ENCODE results near the gene PARP2. TPM values are rescaled to one million over a fixed set of nuclear protein-coding genes. Genes with fewer than 3 reads are reported as not detected.

Gene PARP2
- total RNA-seq, 1 experiment from 2014 or later = 49.4 TPM

- Histone ChIP-seq H3K27me3 (replicated peaks; ENCODE audit: control insufficient read depth, insufficient read depth, low read length) (no peaks in the 10 kb centered on the region), H3K36me3 (ENCODE audit: control insufficient read depth, insufficient read depth, low read length) (no peaks in the 10 kb centered on the region), H3K9me3 (no peaks in the 10 kb centered on the region), H3K4me3 (ENCODE audit: low read depth, low read length) (peak overlapping the region; percentile 78), H3K4me1 (no peaks in the 10 kb centered on the region)
- Mint-ChIP-seq H3K27ac (ENCODE audit: unreplicated experiment) (peak overlapping the region; percentile 98), H3K27me3 (ENCODE audit: insufficient read depth, unreplicated experiment) (no peaks in the 10 kb centered on the region), H3K36me3 (ENCODE audit: insufficient read depth, unreplicated experiment) (peaks cover 34% of the 10 kb centered on the region), H3K4me1 (ENCODE audit: low read depth, unreplicated experiment) (peaks cover 11% of the 10 kb centered on the region), H3K9me3 (ENCODE audit: unreplicated experiment) (no peaks in the 10 kb centered on the region), H3K4me3 (ENCODE audit: unreplicated experiment) (peak overlapping the region; percentile 92)
- intact Hi-C loops (cut with micrococcal nuclease; ENCODE audit: unreplicated experiment) = loop anchor here (2.0 kb wide), 1 partner anchor 15 kb away; no protein-coding TSS in a partner anchor
- TF ChIP-seq, protein P1, sequence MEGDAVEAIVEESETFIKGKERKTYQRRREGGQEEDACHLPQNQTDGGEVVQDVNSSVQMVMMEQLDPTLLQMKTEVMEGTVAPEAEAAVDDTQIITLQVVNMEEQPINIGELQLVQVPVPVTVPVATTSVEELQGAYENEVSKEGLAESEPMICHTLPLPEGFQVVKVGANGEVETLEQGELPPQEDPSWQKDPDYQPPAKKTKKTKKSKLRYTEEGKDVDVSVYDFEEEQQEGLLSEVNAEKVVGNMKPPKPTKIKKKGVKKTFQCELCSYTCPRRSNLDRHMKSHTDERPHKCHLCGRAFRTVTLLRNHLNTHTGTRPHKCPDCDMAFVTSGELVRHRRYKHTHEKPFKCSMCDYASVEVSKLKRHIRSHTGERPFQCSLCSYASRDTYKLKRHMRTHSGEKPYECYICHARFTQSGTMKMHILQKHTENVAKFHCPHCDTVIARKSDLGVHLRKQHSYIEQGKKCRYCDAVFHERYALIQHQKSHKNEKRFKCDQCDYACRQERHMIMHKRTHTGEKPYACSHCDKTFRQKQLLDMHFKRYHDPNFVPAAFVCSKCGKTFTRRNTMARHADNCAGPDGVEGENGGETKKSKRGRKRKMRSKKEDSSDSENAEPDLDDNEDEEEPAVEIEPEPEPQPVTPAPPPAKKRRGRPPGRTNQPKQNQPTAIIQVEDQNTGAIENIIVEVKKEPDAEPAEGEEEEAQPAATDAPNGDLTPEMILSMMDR (IDR thresholded peaks at IDR 0.05; ENCODE audit: insufficient read depth in 1 of 2, low read depth in 1 of 2, low read length in 1 of 2, severe bottlenecking in 1 of 2, unreplicated experiment in 1 of 2) = no peak
- POLR2A ChIA-PET = interaction anchor here (1.5 to 3.0 kb wide), 5 partner anchors 9 to 120 kb away, joined by 5 to 60 read pairs (median 16); partner anchors contain the start of genes CCNB1IP1 and PIP4P1
- BruUV-seq (replicated peaks) = no TSS peak
- DNase-seq = no peak
- CTCF ChIA-PET = interaction anchor here (1.2 kb wide), 1 partner anchor 338 kb away, joined by 3 read pairs; no protein-coding TSS in a partner anchor
Observed at GRCh38 chr14:20341646-20342045, 1.8 kb upstream of the PARP2 start.

- TSS peak; percentile 84 for BruUV-seq (replicated peaks)
- Histone ChIP-seq H3K27me3 (replicated peaks; ENCODE audit: control insufficient read depth, insufficient read depth, low read length) (no peaks in the 10 kb centered on the region), H3K36me3 (ENCODE audit: control insufficient read depth, insufficient read depth, low read length) (no peaks in the 10 kb centered on the region), H3K4me1 (no peaks in the 10 kb centered on the region), H3K4me3 (ENCODE audit: low read depth, low read length) (peak overlapping the region; percentile 74), H3K9me3 (no peaks in the 10 kb centered on the region)
- ChIA-PET CTCF (interaction anchor here (1.1 to 2.0 kb wide), 5 partner anchors 16 to 270 kb away, joined by 4 to 10 read pairs (median 8); partner anchors contain the start of gene PIP4P1), POLR2A (interaction anchor here (0.6 to 3.0 kb wide), 12 partner anchors 11 to 1038 kb away, joined by 4 to 60 read pairs (median 14); partner anchors contain the start of genes APEX1, CCNB1IP1, OSGEP and PIP4P1)
- Mint-ChIP-seq H3K4me1 (ENCODE audit: low read depth, unreplicated experiment) (peaks cover 11% of the 10 kb centered on the region), H3K27ac (ENCODE audit: unreplicated experiment) (peak overlapping the region; percentile 98), H3K36me3 (ENCODE audit: insufficient read depth, unreplicated experiment) (peaks cover 54% of the 10 kb centered on the region), H3K4me3 (ENCODE audit: unreplicated experiment) (peak overlapping the region; percentile 92), H3K27me3 (ENCODE audit: insufficient read depth, unreplicated experiment) (no peaks in the 10 kb centered on the region), H3K9me3 (ENCODE audit: unreplicated experiment) (no peaks in the 10 kb centered on the region)
- intact Hi-C loops (cut with micrococcal nuclease; ENCODE audit: unreplicated experiment) = loop anchor here (1.0 to 2.0 kb wide), 7 partner anchors 11 to 339 kb away; partner anchors contain the start of genes APEX1 and CCNB1IP1
- peak in 1 of 2 experiments; percentile 4 for DNase-seq
- TF ChIP-seq, protein P1 (IDR thresholded peaks at IDR 0.05; ENCODE audit: insufficient read depth in 1 of 2, low read depth in 1 of 2, low read length in 1 of 2, severe bottlenecking in 1 of 2, unreplicated experiment in 1 of 2) = no peak
Observed at GRCh38 chr14:20343862-20344220, 406 bp downstream of the PARP2 start.

- ChIA-PET POLR2A (no interaction called here), CTCF (no interaction called here)
- Mint-ChIP-seq H3K27ac (ENCODE audit: unreplicated experiment) (no peak overlapping the region), H3K9me3 (ENCODE audit: unreplicated experiment) (no peaks in the 10 kb centered on the region), H3K4me3 (ENCODE audit: unreplicated experiment) (no peak overlapping the region), H3K36me3 (ENCODE audit: insufficient read depth, unreplicated experiment) (peaks cover 66% of the 10 kb centered on the region), H3K27me3 (ENCODE audit: insufficient read depth, unreplicated experiment) (no peaks in the 10 kb centered on the region), H3K4me1 (ENCODE audit: low read depth, unreplicated experiment) (peaks cover 11% of the 10 kb centered on the region)
- DNase-seq = no peak
- Histone ChIP-seq H3K4me1 (no peaks in the 10 kb centered on the region), H3K9me3 (no peaks in the 10 kb centered on the region), H3K36me3 (ENCODE audit: control insufficient read depth, insufficient read depth, low read length) (no peaks in the 10 kb centered on the region), H3K4me3 (ENCODE audit: low read depth, low read length) (no peak overlapping the region), H3K27me3 (replicated peaks; ENCODE audit: control insufficient read depth, insufficient read depth, low read length) (no peaks in the 10 kb centered on the region)
- TF ChIP-seq, protein P1 (IDR thresholded peaks at IDR 0.05; ENCODE audit: insufficient read depth in 1 of 2, low read depth in 1 of 2, low read length in 1 of 2, severe bottlenecking in 1 of 2, unreplicated experiment in 1 of 2) = no peak
- BruUV-seq (replicated peaks) = no TSS peak
- intact Hi-C loops (cut with micrococcal nuclease; ENCODE audit: unreplicated experiment) = no loop called here
Observed at GRCh38 chr14:20345366-20345765, 1.9 kb downstream of the PARP2 start.
